HG03196 (cell line): ENCODE data around the gene HNRNPA3.

Experiments used
- ATAC-seq: cut with Tn5 transposase; IDR thresholded peaks from one replicate; pipeline ENCODE4 v1.9.1; 2021; ENCODE audit not compliant: unreplicated experiment

Gene HNRNPA3

GRCh38 chr2:177271981-177272666, 59.5 kb downstream of the HNRNPA3 start:
- ATAC-seq = no peak

DNA sequence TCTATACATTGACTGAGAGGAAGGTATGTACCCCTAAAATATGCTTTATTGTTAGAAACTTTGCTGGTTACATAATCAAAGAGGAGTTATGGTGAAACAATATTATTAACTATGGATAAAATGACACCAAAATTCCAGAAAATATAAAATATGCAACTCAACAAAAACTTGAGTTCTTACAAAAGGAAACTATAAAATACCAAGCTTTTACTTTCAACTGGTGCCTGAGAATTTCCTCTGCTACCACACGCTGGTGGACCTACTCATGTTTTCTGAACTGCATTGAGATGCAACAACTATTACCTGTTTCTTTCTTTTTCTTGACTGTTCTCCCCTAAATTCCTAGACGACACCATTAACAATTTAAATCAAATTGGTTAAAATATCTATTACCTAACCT, 60.2 kb downstream of the HNRNPA3 start:
- no peak for ATAC-seq

DNA sequence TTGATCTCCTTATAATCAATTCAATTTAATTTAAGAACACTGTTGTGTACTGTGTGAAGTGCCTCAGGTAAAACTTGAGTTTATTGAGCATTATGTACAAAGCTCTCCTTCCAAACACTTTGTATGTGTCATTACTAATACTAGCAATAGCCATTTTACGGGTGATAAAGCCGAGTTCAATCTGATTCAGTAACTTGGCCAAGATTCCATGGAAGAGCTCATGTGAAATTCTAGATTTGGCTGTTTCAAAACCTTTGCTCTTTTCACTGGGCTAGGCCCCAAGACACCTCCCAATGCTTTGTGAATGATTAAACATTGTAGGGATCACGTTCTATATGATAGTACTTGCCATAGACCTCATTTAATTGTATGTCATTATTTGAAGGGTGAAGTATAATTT, 60.8 kb downstream of the HNRNPA3 start:
- ATAC-seq = no peak
